CD4-positive, alpha-beta T cell treated with Interleukin-6 at 100 ng/mL for 8 hours (primary cell): ENCODE results near the gene ZNF761.
"Not testable (repeated sequence)": the region's sequence is repeated elsewhere in the genome, so short reads cannot be mapped to it uniquely, and the experiment has no call there.

Experiments used
- DNase-seq: peaks from one replicate; pipeline ENCODE4 v3.0.0-alpha.2; 2020; ENCODE audit warnings: mixed read lengths, low spot score

ZNF761 gene

DNA sequence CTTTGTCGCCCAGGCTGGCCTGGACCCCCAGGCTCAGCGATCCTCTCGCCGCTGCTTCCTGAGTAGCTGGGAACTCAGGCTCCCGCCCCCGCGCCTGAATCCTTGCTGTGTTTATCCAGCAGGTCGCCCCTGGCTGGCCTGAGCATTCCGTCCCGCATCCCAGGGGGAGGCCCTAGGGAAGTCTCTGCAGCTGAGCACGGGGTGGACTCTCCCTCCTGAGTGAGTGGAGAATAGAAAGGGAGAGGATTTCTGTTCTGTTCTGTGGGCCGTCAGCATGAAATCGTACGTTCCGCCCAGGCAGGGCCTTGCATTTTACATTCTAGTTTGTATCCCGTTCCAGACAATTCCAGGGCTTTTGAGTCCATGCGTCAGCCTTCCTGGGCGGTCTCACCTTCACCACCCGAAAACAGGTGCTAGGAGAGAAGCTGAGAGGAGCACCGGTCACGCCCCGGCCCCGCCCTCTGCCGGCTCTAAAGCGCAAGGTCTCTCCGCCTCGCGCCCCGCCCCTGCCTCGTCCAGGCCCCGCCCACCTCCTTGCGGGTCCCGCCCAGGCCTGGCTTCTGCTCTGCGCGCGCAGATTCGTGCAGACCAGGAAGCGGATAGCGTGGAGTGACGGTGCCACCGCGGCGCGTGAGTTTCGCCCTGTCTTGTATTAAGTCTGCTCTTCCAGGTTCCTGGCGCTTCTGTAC, at the start of gene ZNF761:
TSS of gene ZNF761 (plus strand) at position 586 of the 689 bp plus-strand sequence. CDS start 15,285 bp downstream, outside the sequence.
- DNase-seq = peak; percentile 95

- no peak for DNase-seq
Observed at GRCh38 chr19:53388168-53388567, 43.6 kb upstream of the ZNF761 start.

DNA sequence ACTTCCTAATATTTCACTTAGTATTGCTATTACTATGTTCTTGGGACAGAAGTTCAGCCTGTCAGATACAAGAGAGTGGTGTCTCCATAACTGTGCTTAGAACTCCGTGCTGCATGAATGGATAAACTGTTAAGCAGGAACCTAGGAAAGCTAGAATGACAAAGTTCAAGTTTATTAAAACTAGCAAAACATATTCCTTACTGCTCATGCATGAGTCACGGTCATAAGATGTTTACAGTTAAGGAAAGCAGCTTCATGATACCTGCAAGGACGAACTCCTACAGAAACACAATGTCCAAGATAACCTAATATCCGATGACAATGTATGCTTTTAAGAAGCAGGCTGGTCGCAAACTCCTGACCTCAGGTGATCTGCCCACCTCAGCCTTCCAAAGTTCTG, 42.9 kb upstream of the ZNF761 start:
- no peak for DNase-seq

DNA sequence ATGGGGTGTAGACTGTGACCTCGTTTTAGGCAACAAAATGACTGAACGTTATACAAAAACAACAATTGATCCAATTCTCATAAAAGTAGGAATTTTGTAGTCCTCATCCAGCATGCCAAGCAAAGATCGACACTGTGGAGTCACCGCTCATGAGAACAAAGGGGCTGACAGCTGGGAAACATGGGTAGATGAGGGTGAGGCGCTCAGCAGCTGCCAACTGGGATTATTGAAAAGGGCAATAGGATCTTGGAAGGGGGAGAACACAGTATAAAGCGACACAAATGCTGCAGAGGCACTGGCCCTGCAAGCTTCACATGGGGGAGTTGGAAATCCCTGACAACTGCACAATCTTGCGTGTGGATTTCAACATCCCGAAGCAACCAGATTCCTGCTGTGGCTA, 42.2 kb upstream of the ZNF761 start:
- no peak for DNase-seq

DNA sequence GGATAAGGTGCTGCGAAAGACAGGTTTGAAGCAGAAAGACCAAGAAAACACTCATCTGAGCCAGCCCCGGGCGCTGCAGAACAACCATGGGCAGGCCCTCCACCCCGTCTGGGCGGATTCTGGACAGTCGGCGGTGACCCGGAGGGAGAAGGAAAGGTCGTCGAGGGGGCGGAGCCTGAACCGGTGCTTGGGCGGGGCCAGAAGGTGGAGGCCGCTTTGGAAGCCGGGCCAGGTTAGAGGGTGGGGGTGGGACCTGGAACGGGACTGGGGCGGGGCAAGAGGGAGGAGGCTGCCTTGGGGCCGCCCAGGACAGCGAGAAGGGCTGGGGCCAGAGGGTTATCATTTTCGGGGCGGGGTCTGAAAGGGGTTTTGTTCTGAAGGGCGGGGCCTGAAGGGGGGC, 41.8 kb upstream of the ZNF761 start:
- no peak for DNase-seq

- peak; percentile 0 for DNase-seq
Observed at GRCh38 chr19:53394522-53394973, 37.2 kb upstream of the ZNF761 start.

- peak; percentile 94 for DNase-seq
Observed at GRCh38 chr19:53394974-53395839, 36.6 kb upstream of the ZNF761 start, which contains the start of gene ZNF765. ZNF765 (plus strand) TSS chr19:53395149; CDS start chr19:53398016, 2,867 bp downstream.

- not testable (repeated sequence) for DNase-seq
Observed at GRCh38 chr19:53395840-53396524, 35.8 kb upstream of the ZNF761 start.

- no peak for DNase-seq
Observed at GRCh38 chr19:53396525-53396868, 35.3 kb upstream of the ZNF761 start.

DNA sequence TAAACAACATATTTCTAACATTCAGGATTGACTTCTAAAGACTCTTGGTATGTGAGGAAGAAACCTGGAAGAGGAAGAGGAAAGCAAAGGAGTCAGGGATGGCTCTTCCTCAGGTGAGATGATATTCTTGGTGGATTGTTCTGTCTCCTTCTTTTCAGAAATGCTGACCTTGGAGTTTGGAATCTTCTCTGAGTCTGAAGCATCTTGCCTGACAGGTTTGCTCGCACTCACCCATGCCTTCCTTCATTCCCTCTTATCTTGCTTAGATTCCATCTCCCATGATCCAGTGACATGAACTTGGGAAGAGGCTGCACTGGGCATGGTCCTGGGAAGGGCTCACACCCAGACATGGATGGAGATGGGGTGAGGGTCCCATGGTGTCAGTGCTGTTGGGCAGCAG, 33.9 kb upstream of the ZNF761 start:
- not testable (repeated sequence) for DNase-seq

DNA sequence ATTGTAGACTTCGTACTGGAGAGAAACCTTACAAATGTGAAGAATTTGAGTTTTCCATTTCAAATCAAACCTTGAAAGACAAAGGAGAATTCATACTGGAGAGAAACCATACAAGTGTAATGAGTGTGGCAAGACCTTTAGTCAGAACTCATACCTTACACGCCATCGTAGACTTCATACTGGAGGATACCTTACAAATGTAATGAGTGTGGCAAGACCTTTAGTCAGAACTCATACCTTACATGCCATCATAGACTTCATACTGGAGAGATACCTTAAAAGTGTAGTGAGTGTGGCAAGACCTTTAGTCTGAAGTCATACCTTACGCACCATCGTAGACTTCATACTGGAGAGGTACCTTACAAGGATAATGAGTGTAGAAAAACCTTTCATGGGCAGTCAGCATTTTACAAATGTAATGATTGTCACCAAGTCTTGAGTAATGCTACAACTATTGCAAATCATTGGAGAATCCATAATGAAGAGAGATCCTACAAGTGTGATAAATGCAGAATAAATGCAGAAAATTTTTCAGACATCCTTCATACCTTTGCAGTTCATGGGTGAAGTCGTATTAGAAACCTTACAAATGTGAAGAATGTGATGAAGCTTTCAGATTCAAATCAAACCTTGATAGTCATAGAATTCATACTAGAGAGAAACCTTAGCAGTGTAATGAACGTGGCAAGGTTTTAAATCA, 22.1 kb upstream of the ZNF761 start:
- no peak for DNase-seq

- not testable (repeated sequence) for DNase-seq
Observed at GRCh38 chr19:53420520-53421315, 11.1 kb upstream of the ZNF761 start.

DNA sequence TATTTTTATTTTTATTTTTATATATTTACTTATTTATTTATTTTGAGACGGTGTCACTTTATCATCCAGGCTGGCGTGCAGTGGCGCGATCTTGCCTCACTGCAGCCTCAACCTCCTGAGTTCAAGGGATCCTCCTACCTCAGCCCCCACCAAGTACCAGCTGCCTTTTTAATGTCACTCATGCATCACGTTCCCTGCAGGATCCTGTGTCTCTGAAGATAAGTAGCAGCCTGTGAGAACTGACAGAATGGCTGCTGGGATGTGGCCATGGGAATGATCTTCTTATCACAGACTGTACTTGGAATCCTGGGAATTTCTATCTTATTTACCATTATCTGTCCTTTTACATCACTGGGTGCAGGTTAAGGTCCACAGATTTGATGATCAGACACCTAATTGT, 9.2 kb upstream of the ZNF761 start:
- DNase-seq = no peak

GRCh38 chr19:53423074-53423473, 8.7 kb upstream of the ZNF761 start:
- not testable (repeated sequence) for DNase-seq

DNA sequence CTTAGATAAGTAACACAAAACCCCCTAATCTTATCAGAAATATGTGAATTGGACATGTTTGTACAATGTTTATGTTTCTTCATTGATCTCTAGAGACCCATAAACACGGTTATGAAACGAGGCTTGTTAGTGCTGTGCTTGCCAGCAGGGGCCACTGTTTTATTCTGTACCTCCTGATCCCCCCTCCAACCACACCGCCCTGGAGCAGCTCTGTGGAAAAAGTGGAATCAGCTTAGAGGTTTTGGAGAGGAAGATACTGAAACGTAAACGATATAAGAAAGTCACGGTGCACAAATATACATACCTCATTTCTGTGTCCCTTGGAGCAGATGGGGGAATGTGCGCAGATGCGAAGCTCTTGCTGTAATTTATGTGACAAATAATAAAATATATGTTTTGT, 8.1 kb upstream of the ZNF761 start:
- not testable (repeated sequence) for DNase-seq

DNA sequence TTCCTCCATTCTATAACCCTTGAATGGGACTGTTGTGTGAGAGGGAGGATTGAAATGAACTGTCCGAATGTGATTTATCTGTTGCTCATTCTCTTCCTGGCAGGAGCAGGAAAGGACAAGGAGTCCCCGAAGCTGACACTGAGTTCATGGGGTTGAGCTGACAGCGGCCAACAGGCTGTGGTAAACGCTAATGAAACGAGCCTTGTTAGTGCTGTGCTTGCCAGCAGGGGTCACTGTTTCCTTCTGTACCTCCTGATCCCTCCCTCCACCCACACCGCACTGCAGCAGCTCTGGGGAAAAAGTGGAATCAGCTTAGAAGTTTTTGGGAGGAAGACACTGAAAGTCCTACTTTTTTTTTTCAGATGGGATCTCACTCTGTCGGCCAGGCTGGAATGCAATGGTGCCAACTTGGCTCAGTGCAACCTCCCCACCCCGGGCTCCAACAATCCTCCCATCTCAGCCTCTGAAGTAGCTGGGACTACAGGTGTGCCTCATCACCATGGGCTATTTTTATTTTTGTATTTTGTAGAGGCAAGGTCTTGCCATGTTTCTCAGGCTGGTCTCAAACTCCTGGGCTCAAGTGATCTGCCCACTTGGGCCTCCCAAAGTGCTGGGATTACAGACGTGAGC, 6.7 kb upstream of the ZNF761 start:
- peak; percentile 67 for DNase-seq

DNA sequence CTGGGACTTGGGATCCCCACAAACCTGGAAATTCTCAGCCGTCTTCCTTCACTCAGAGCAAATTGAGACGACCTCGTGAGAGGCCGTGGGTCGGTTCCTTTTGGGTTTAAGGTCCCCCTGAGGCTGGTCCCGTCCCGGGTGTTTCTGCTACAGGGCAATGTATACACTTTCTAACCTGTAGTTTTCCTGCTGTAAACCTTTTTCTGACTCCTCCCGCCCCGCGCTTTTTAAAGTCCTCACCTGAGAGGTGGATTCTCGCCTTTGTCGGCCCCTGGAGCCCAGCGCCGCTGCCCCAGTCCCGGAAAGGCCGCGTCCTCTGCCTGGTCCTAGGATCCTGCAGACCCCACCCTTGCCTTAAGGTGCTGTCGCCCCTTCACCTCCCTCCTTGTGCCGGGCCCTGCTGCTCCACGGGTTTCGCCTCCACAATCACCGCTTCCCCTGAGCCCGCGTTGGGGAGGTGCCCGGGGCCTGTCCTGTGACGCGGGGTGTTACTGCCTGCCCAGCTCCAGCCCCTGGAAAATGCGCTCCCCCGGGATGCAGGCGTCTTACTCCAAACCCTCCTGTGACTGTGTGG, 391 bp downstream of the ZNF761 start:
- DNase-seq = no peak

DNA sequence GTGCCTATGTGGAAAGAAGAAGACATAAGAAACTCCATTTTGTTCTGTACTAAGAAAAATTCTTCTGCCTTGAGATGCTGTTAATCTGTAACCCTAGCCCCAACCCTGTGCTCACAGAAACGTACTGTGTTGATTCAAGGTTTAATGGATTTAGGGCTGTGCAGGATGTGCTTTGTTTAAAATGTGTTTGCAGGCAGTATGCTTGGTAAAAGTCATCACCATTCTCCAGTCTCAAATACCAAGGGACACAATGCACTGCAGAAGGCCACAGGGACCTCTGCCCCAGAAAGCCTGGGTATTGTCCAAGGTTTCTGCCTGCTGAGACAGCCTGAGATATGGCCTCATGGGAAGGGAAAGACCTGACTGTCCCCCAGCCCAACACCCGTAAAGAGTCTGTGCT, 12.0 kb downstream of the ZNF761 start:
- DNase-seq = not testable (repeated sequence)

GRCh38 chr19:53447196-53447595, 15.4 kb downstream of the ZNF761 start:
- DNase-seq = not testable (repeated sequence)

DNA sequence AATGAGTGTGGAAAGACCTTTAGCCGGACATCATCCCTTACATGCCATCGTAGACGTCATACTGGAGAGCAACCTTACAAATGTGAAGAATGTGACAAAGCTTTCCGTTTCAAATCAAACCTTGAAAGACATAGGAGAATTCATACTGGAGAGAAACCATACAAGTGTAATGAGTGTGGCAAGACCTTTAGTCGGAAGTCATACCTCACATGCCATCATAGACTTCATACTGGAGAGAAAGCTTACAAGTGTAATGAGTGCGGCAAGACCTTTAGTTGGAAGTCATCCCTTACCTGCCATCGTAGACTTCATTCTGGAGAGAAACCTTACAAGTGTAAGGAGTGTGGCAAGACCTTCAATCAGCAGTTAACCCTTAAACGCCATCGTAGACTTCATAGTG, 24.0 kb downstream of the ZNF761 start:
- no peak for DNase-seq
